H9 (cell line): ENCODE measurements around the gene SH3PXD2B. TPM values are rescaled to one million over a fixed set of nuclear protein-coding genes. Genes with fewer than 3 reads are reported as not detected.

Source experiments
- DNase-seq: peaks from one replicate; pipeline ENCODE4 v3.0.0-alpha.2; 2017
- H2AFZ ChIP-seq: one replicate; pipeline ENCODE4 v1.6.1; 2013; ENCODE audit warnings: mild to moderate bottlenecking, low read length, control low read depth, moderate library complexity
- H2AK5ac ChIP-seq: 2 replicates; pipeline ENCODE4 v1.6.1; 2013; ENCODE audit warnings: low read length, control low read depth, mixed read lengths; ENCODE audit not compliant: insufficient read length
- H2BK120ac ChIP-seq: one replicate; pipeline ENCODE4 v1.6.1; 2013; ENCODE audit warnings: low read depth, mild to moderate bottlenecking, low read length, control low read depth, inconsistent platforms; ENCODE audit not compliant: poor library complexity, severe bottlenecking
- H2BK12ac ChIP-seq: 2 replicates; pipeline ENCODE4 v1.6.1; 2013; ENCODE audit warnings: low read length, control low read depth, mixed read lengths, low read depth; ENCODE audit not compliant: insufficient read length
- H2BK15ac ChIP-seq: 2 replicates; pipeline ENCODE4 v1.6.1; 2013; ENCODE audit warnings: low read depth, low read length, control low read depth
- H2BK20ac ChIP-seq: one replicate; pipeline ENCODE4 v1.6.1; 2013; ENCODE audit warnings: low read depth, mild to moderate bottlenecking, low read length, control low read depth, inconsistent platforms; ENCODE audit not compliant: poor library complexity, severe bottlenecking
- H2BK5ac ChIP-seq: 2 replicates; pipeline ENCODE4 v1.6.1; 2013; ENCODE audit warnings: low read length, control low read depth, mixed read lengths; ENCODE audit not compliant: insufficient read length
- H3K14ac ChIP-seq: 2 replicates; pipeline ENCODE4 v1.6.1; 2013; ENCODE audit warnings: low read length, control low read depth; ENCODE audit not compliant: insufficient read depth
- H3K18ac ChIP-seq: 2 replicates; pipeline ENCODE4 v1.6.1; 2013; ENCODE audit warnings: low read depth, mild to moderate bottlenecking, mixed read lengths, low read length, control low read depth; ENCODE audit not compliant: insufficient read length
- H3K23ac ChIP-seq: 2 replicates; pipeline ENCODE4 v1.6.1; 2013; ENCODE audit warnings: low read length, control low read depth, mixed read lengths, low read depth; ENCODE audit not compliant: insufficient read length
- H3K23me2 ChIP-seq: 2 replicates; pipeline ENCODE4 v1.6.1; 2013; ENCODE audit warnings: low read depth, mild to moderate bottlenecking, mixed read lengths, low read length, control low read depth; ENCODE audit not compliant: insufficient read length, poor library complexity, severe bottlenecking
- H3K27ac ChIP-seq: 2 replicates; pipeline ENCODE4 v1.5.1; 2013; ENCODE audit warnings: low read length, control low read depth, mixed read lengths, low read depth; ENCODE audit not compliant: insufficient read length
- H3K27me3 ChIP-seq: 2 replicates; pipeline ENCODE4 v1.6.1; 2013; ENCODE audit warnings: low read length, control low read depth, inconsistent platforms; ENCODE audit not compliant: insufficient read depth
- H3K4ac ChIP-seq: 2 replicates; pipeline ENCODE4 v1.6.1; 2013; ENCODE audit warnings: low read depth, mild to moderate bottlenecking, control low read depth, inconsistent platforms, low read length, moderate library complexity
- H3K4me1 ChIP-seq: 2 replicates; pipeline ENCODE4 v1.6.1; 2013; ENCODE audit warnings: low read length, control low read depth, inconsistent platforms; ENCODE audit not compliant: insufficient read depth
- H3K4me2 ChIP-seq: 2 replicates; pipeline ENCODE4 v1.6.1; 2013; ENCODE audit warnings: low read length, control low read depth, mixed read lengths; ENCODE audit not compliant: insufficient read length, insufficient read depth
- H3K56ac ChIP-seq: 2 replicates; pipeline ENCODE4 v1.6.1; 2013; ENCODE audit warnings: low read depth, mild to moderate bottlenecking, mixed read lengths, low read length, control low read depth; ENCODE audit not compliant: insufficient read length
- H3K79me1 ChIP-seq: 2 replicates; pipeline ENCODE4 v1.6.1; 2013; ENCODE audit warnings: low read depth, mild to moderate bottlenecking, moderate library complexity, low read length, control low read depth, inconsistent platforms; ENCODE audit not compliant: insufficient read depth, poor library complexity, severe bottlenecking
- H3K79me2 ChIP-seq: 2 replicates; pipeline ENCODE4 v1.6.1; 2013; ENCODE audit warnings: low read length, control low read depth, inconsistent platforms; ENCODE audit not compliant: insufficient read depth
- H3K9ac ChIP-seq: 2 replicates; pipeline ENCODE4 v1.6.1; 2013; ENCODE audit warnings: low read length, control low read depth, mixed read lengths; ENCODE audit not compliant: insufficient read length; ENCODE audit errors: extremely low read depth
- H3K9me3 ChIP-seq: one replicate; pipeline ENCODE4 v1.6.1; 2013; ENCODE audit warnings: low read depth, low read length, inconsistent platforms; ENCODE audit not compliant: control insufficient read depth
- H3T11ph ChIP-seq: one replicate; pipeline ENCODE4 v1.6.1; 2013; ENCODE audit warnings: mild to moderate bottlenecking, low read length, control low read depth, inconsistent platforms
- H4K20me1 ChIP-seq: one replicate; pipeline ENCODE4 v1.6.1; 2013; ENCODE audit not compliant: control insufficient read depth, insufficient read length, insufficient read depth
- H4K5ac ChIP-seq: 2 replicates; pipeline ENCODE4 v1.6.1; 2013; ENCODE audit warnings: low read depth, mild to moderate bottlenecking, mixed read lengths, low read length, control low read depth; ENCODE audit not compliant: insufficient read length
- H4K8ac ChIP-seq: replicated peaks from 2 replicates; pipeline ENCODE4 v1.6.1; 2013; ENCODE audit warnings: low read length, control low read depth, mixed read lengths, low read depth; ENCODE audit not compliant: insufficient read length
- H4K91ac ChIP-seq: 2 replicates; pipeline ENCODE4 v1.6.1; 2013; ENCODE audit warnings: low read depth, mild to moderate bottlenecking, moderate library complexity, mixed read lengths, low read length, control low read depth; ENCODE audit not compliant: insufficient read length
- H3K27ac Mint-ChIP-seq, 3 experiments: 2 replicates in 2 of 3; 3 replicates in 1 of 3; pipeline ENCODE4 v1.8.0; 2020 to 2021; ENCODE audit warnings: mixed read lengths in 3 of 3, mild to moderate bottlenecking in 1 of 3, moderate library complexity in 1 of 3
- H3K27me3 Mint-ChIP-seq: 2 replicates; pipeline ENCODE4 v1.8.0; 2021; ENCODE audit warnings: low read depth, mild to moderate bottlenecking, moderate library complexity, mixed read lengths
- H3K36me3 Mint-ChIP-seq, 3 experiments: 2 replicates in 2 of 3; 3 replicates in 1 of 3; pipeline ENCODE4 v1.8.0; 2020 to 2021; ENCODE audit warnings: low read depth in 3 of 3, mixed read lengths in 3 of 3; ENCODE audit not compliant: insufficient read depth in 1 of 3
- H3K4me1 Mint-ChIP-seq, 2 experiments: 2 replicates each; pipeline ENCODE4 v1.8.0; 2020; ENCODE audit warnings: mixed read lengths in 2 of 2
- H3K4me3 Mint-ChIP-seq, 2 experiments: 2 replicates in 1 of 2; 3 replicates in 1 of 2; pipeline ENCODE4 v1.8.0; 2020 to 2021; ENCODE audit warnings: mild to moderate bottlenecking in 2 of 2, mixed read lengths in 2 of 2, moderate library complexity in 1 of 2
- H3K9me3 Mint-ChIP-seq, 2 experiments: 2 replicates in 1 of 2; 3 replicates in 1 of 2; pipeline ENCODE4 v1.8.0; 2020; ENCODE audit warnings: mild to moderate bottlenecking in 2 of 2, mixed read lengths in 2 of 2, moderate library complexity in 1 of 2
- WGBS: extraction: QIAGEN DNeasy Blood & Tissue Kit; methylation state at CpG from one replicate; pipeline ENCODE4 v1.1.7; 2013; ENCODE audit warnings: missing lambda C conversion rate, low lambda C conversion rate, mixed read lengths; ENCODE audit not compliant: insufficient read length; ENCODE audit errors: extremely low coverage; 5-methylcytosine and 5-hydroxymethylcytosine counted together
- total RNA-seq: library from RNA; stranded (reverse); gene quantifications from 2 replicates; pipeline ENCODE4 v1.2.1, GENCODE V29; 2021
- TF ChIP-seq, protein P1 (sequence below): fragments of 200-600 bp; sonication (generic); conservative IDR thresholded peaks from 3 replicates; pipeline ENCODE4 v1.8.0; 2021; ENCODE audit warnings: antibody characterized with exemption, mild to moderate bottlenecking

SH3PXD2B gene
- total RNA-seq, 1 experiment from 2014 or later: 49.0 TPM

DNA sequence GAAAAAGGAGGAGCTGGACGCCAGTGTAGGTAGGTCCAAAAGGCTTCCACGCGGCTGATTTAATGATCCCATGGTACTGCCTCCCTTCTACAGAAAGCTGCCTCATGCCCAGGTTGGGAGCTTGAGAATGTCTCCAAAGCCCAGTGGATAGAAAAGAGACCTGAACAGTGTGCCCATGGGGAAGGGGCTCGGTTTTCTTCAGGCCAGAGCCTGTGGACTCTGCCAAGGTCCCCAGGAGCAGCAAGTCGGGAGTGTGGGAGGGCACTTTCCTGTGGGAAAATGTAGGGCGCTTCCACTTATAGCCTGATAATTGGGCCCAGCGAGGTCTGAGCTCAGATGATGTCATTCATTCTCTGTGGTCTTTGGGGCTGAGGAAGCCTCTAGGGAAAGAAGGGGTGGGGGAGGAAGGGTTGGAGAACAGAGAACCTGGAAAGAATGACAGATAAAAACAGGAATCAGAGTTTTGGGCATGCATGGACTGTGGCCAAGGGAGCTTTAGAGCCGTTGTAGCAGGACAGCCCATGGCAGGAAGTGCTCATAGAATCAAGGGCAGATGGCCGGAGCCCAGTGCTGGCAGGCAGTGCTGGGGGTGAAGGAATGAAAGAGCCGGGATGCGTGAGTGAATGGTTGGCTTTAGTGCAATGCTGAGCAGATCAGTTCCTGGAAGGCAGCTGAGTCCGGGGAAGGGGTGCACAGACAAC lies 42.5 kb upstream of the SH3PXD2B start:
- no peak overlapping the region for H3K27ac Mint-ChIP-seq
- no peak overlapping the region for H3K9ac ChIP-seq
- H2BK120ac ChIP-seq: no peak overlapping the region
- no peak overlapping the region for H4K91ac ChIP-seq
- H3K9me3 Mint-ChIP-seq: no peaks in the 10 kb centered on the region
- H2AFZ ChIP-seq: no peak overlapping the region
- no peak overlapping the region for H3K4ac ChIP-seq
- no peak overlapping the region for H2BK15ac ChIP-seq
- H3K23ac ChIP-seq: no peak overlapping the region
- no peak overlapping the region for H3K14ac ChIP-seq
- H3K4me1 Mint-ChIP-seq: peaks cover 0 to 2% of the 10 kb centered on the region in 2 experiments; a peak in 3 of 4 replicates
- H4K5ac ChIP-seq: no peak overlapping the region
- H2BK12ac ChIP-seq: no peak overlapping the region
- no peaks in the 10 kb centered on the region for H3K79me1 ChIP-seq
- H4K20me1 ChIP-seq: no peaks in the 10 kb centered on the region
- H2AK5ac ChIP-seq: no peak overlapping the region
- peaks cover 32% of the 10 kb centered on the region for H3K27me3 Mint-ChIP-seq
- H3T11ph ChIP-seq: no peak overlapping the region
- no peaks in the 10 kb centered on the region for H3K27me3 ChIP-seq
- no peak overlapping the region for H2BK20ac ChIP-seq
- no peaks in the 10 kb centered on the region for H3K36me3 Mint-ChIP-seq
- TF ChIP-seq, protein P1, sequence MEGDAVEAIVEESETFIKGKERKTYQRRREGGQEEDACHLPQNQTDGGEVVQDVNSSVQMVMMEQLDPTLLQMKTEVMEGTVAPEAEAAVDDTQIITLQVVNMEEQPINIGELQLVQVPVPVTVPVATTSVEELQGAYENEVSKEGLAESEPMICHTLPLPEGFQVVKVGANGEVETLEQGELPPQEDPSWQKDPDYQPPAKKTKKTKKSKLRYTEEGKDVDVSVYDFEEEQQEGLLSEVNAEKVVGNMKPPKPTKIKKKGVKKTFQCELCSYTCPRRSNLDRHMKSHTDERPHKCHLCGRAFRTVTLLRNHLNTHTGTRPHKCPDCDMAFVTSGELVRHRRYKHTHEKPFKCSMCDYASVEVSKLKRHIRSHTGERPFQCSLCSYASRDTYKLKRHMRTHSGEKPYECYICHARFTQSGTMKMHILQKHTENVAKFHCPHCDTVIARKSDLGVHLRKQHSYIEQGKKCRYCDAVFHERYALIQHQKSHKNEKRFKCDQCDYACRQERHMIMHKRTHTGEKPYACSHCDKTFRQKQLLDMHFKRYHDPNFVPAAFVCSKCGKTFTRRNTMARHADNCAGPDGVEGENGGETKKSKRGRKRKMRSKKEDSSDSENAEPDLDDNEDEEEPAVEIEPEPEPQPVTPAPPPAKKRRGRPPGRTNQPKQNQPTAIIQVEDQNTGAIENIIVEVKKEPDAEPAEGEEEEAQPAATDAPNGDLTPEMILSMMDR: no peak
- H3K4me1 ChIP-seq: no peaks in the 10 kb centered on the region
- no peak overlapping the region for H4K8ac ChIP-seq
- H3K4me2 ChIP-seq: no peak overlapping the region
- H3K79me2 ChIP-seq: no peaks in the 10 kb centered on the region
- no peaks in the 10 kb centered on the region for H3K9me3 ChIP-seq
- H3K23me2 ChIP-seq: no peaks in the 10 kb centered on the region
- H3K56ac ChIP-seq: no peak overlapping the region
- no peak overlapping the region for H3K4me3 Mint-ChIP-seq
- H3K18ac ChIP-seq: no peak overlapping the region
- DNase-seq: peak; percentile 25
- no CpG with 5 or more reads among the region's 12 CpGs for WGBS
- no peak overlapping the region for H3K27ac ChIP-seq
- no peak overlapping the region for H2BK5ac ChIP-seq
